SK-N-MC (cell line): Measurements from ENCODE around the gene ARMC9.

Experiments used
- EZH2 ChIP-seq: fragments of 200-600 bp; sonication (generic); IDR thresholded peaks from one replicate; pipeline ENCODE4 v1.6.1; 2017; ENCODE audit warnings: antibody characterized with exemption
- POLR2AphosphoS5 ChIP-seq: IDR thresholded peaks from 2 replicates; pipeline ENCODE4 v1.6.1; 2012; ENCODE audit warnings: mild to moderate bottlenecking, low read depth, low read length, borderline replicate concordance

- no peak for TF ChIP-seq POLR2AphosphoS5
- no peak for TF ChIP-seq EZH2
These were observed 157.4 kb downstream of the ARMC9 start for GRCh38 chr2:231355508-231356465.
